ENCODE data around the gene GADL1. TPM values are rescaled to one million over a fixed set of nuclear protein-coding genes. Genes with fewer than 3 reads are reported as not detected.

The GADL1 gene
- total RNA-seq, 1 experiment from 2014 or later, result 0.09 TPM

DNA sequence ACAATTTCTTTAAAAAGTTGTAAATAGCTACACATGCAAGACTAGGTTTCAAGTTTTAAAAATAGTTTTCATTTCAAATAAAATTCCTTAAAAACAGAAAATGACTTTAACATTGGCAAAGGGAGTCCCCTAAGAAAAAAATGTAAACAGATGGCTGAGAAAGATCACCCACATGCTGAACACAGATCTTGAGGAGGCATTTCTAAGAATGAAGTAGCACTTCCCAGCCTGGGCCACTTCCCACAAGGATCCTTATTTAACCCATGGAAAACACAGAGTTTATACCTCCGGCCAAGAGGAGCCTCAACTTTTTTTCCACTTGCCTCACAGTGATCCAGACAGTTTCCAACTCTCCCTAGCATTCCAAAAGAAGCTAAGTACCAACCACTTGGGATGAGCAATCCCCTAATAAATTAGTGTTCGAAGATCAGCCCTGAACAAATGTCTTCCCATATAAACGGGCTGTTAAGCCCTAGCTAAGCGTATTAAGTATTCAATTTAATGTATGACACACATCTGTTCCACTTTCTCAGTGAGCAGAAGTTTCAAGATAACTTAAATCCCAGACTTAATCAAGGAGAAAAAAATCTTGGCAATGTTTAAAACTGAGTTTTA, 61.4 kb downstream of the GADL1 start:
- Histone ChIP-seq H3K23ac (ENCODE audit: insufficient read length, low read depth, low read length) (no peak overlapping the region), H4K91ac (ENCODE audit: insufficient read length, low read depth, low read length) (no peak overlapping the region), H3K4ac (ENCODE audit: low read depth, low read length) (no peak overlapping the region), H3K9ac (ENCODE audit: extremely low read depth, insufficient read length, low read length) (no peak overlapping the region), H3K27ac (ENCODE audit: insufficient read length, low read depth, low read length) (no peak overlapping the region), H2BK20ac (ENCODE audit: low read depth, low read length, poor library complexity, severe bottlenecking) (no peak overlapping the region), H3K79me1 (ENCODE audit: insufficient read depth, low read depth, low read length, poor library complexity, severe bottlenecking) (no peaks in the 10 kb centered on the region), H2AFZ (ENCODE audit: low read length) (no peak overlapping the region), H2BK15ac (ENCODE audit: low read depth, low read length) (no peak overlapping the region), H3K4me1 (ENCODE audit: insufficient read depth, low read length) (no peaks in the 10 kb centered on the region), H2BK120ac (ENCODE audit: low read depth, low read length, poor library complexity, severe bottlenecking) (no peak overlapping the region), H3K56ac (ENCODE audit: insufficient read length, low read depth, low read length) (no peak overlapping the region), H3K18ac (ENCODE audit: insufficient read length, low read depth, low read length) (no peak overlapping the region), H4K5ac (ENCODE audit: insufficient read length, low read depth, low read length) (no peak overlapping the region), H2BK5ac (ENCODE audit: insufficient read length, low read length) (no peak overlapping the region), H3K4me2 (ENCODE audit: insufficient read depth, insufficient read length, low read length) (no peak overlapping the region), H3K14ac (ENCODE audit: insufficient read depth, low read length) (no peak overlapping the region), H3K9me3 (ENCODE audit: control insufficient read depth, low read depth, low read length) (no peaks in the 10 kb centered on the region), H2AK5ac (ENCODE audit: insufficient read length, low read length) (no peak overlapping the region), H4K8ac (replicated peaks; ENCODE audit: insufficient read length, low read depth, low read length) (no peak overlapping the region), H2BK12ac (ENCODE audit: insufficient read length, low read depth, low read length) (no peak overlapping the region), H3K79me2 (ENCODE audit: insufficient read depth, low read length) (no peaks in the 10 kb centered on the region), H3K27me3 (ENCODE audit: insufficient read depth, low read length) (no peaks in the 10 kb centered on the region), H3T11ph (ENCODE audit: low read length) (no peak overlapping the region), H3K23me2 (ENCODE audit: insufficient read length, low read depth, low read length, poor library complexity, severe bottlenecking) (no peaks in the 10 kb centered on the region), H4K20me1 (ENCODE audit: control insufficient read depth, insufficient read depth, insufficient read length) (no peaks in the 10 kb centered on the region)
- no peaks in the 10 kb centered on the region for H3K9me3 Mint-ChIP-seq
- peaks cover 11 to 17% of the 10 kb centered on the region in 2 experiments for H3K4me1 Mint-ChIP-seq
- WGBS (ENCODE audit: extremely low coverage, insufficient read length, low lambda C conversion rate), result no CpG with 5 or more reads among the region's 4 CpGs
- H3K4me3 Mint-ChIP-seq, result no peak overlapping the region
- no peak for DNase-seq
- H3K27me3 Mint-ChIP-seq (ENCODE audit: low read depth), result no peaks in the 10 kb centered on the region
- TF ChIP-seq, protein P1, sequence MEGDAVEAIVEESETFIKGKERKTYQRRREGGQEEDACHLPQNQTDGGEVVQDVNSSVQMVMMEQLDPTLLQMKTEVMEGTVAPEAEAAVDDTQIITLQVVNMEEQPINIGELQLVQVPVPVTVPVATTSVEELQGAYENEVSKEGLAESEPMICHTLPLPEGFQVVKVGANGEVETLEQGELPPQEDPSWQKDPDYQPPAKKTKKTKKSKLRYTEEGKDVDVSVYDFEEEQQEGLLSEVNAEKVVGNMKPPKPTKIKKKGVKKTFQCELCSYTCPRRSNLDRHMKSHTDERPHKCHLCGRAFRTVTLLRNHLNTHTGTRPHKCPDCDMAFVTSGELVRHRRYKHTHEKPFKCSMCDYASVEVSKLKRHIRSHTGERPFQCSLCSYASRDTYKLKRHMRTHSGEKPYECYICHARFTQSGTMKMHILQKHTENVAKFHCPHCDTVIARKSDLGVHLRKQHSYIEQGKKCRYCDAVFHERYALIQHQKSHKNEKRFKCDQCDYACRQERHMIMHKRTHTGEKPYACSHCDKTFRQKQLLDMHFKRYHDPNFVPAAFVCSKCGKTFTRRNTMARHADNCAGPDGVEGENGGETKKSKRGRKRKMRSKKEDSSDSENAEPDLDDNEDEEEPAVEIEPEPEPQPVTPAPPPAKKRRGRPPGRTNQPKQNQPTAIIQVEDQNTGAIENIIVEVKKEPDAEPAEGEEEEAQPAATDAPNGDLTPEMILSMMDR (conservative IDR thresholded peaks at IDR 0.05), result no peak
- H3K36me3 Mint-ChIP-seq (ENCODE audit: insufficient read depth in 1 of 3, low read depth in 3 of 3), result no peaks in the 10 kb centered on the region; a peak in 1 of 7 replicates
- no peak overlapping the region for H3K27ac Mint-ChIP-seq

Data from H9 (cell line).